K562 (cell line): ENCODE results near the gene ZNF200. TPM values are rescaled to one million over a fixed set of nuclear protein-coding genes. Genes with fewer than 3 reads are reported as not detected.

Experiments used
- C11orf30 ChIP-seq: fragments of 450-650 bp; IDR thresholded peaks from 2 replicates; pipeline ENCODE4 v1.6.1; 2016; ENCODE audit warnings: low read depth, mild to moderate bottlenecking
- CBFB ChIP-seq: sonication (generic); formaldehyde crosslinking; IDR thresholded peaks from 2 replicates; pipeline ENCODE4 v1.4.0; 2020; ENCODE audit warnings: mild to moderate bottlenecking, missing genetic modification reagents
- EP300 ChIP-seq: IDR thresholded peaks from 2 replicates; pipeline ENCODE4 v1.6.1; 2012; ENCODE audit warnings: low read length, improper control_type of control experiment
- FOXM1 ChIP-seq, 2 experiments: fragments of 450-650 bp in 1 of 2; sonication (generic) in 1 of 2; formaldehyde crosslinking in 1 of 2; IDR thresholded peaks; 2 replicates each; pipeline versions ENCODE4 v1.6.1 to v1.9.0; 2017 to 2022; ENCODE audit warnings: low read depth in 2 of 2, mild to moderate bottlenecking in 2 of 2, missing genetic modification reagents in 1 of 2, moderate library complexity in 1 of 2
- HDAC1 ChIP-seq, 2 experiments: fragments of 450-650 bp; IDR thresholded peaks; 2 replicates each; pipeline ENCODE4 v1.6.1; 2016 to 2017; ENCODE audit warnings: inconsistent platforms in 1 of 2, mild to moderate bottlenecking in 1 of 2, moderate library complexity in 1 of 2
- L3MBTL2 ChIP-seq: fragments of 450-650 bp; IDR thresholded peaks from 2 replicates; pipeline ENCODE4 v1.6.1; 2016; ENCODE audit warnings: mild to moderate bottlenecking, moderate library complexity
- NFIX ChIP-seq: fragments of 250-450 bp; sonication (Bioruptor Pico); IDR thresholded peaks from 2 replicates; pipeline ENCODE4 v1.4.0; 2020; ENCODE audit warnings: low read depth, mild to moderate bottlenecking, moderate library complexity
- NR2C2 ChIP-seq, 2 experiments: fragments of 200-800 bp in 1 of 2; sonication (Bioruptor generic) in 1 of 2; sonication (generic) in 1 of 2; formaldehyde crosslinking in 1 of 2; IDR thresholded peaks; 2 replicates each; pipeline versions ENCODE4 v1.6.1 to v1.8.0; 2016 to 2022; ENCODE audit warnings: mild to moderate bottlenecking in 1 of 2, missing compliant biosample characterization in 1 of 2, missing genetic modification characterization in 1 of 2, missing genetic modification reagents in 1 of 2
- NR4A1 ChIP-seq, 2 experiments: fragments of 250-450 bp in 1 of 2; fragments of 450-650 bp in 1 of 2; sonication (Bioruptor Pico) in 1 of 2; IDR thresholded peaks; 2 replicates each; pipeline versions ENCODE4 v1.4.0 to v1.6.1; 2016 to 2020; ENCODE audit warnings: mild to moderate bottlenecking in 2 of 2, missing compliant biosample characterization in 1 of 2, missing genetic modification characterization in 1 of 2, moderate library complexity in 1 of 2
- PHF21A ChIP-seq: fragments of 450-650 bp; IDR thresholded peaks from 2 replicates; pipeline ENCODE4 v1.6.1; 2017; ENCODE audit warnings: low read depth, borderline replicate concordance
- PML ChIP-seq: IDR thresholded peaks from 2 replicates; pipeline ENCODE4 v1.6.1; 2012; ENCODE audit warnings: low read length, inconsistent platforms
- SP1 ChIP-seq: sonication (generic); formaldehyde crosslinking; IDR thresholded peaks from 2 replicates; pipeline ENCODE4 v1.8.1; 2022; ENCODE audit warnings: mild to moderate bottlenecking, missing genetic modification reagents
- ZNF143 ChIP-seq: sonication (generic); formaldehyde crosslinking; IDR thresholded peaks from 2 replicates; pipeline ENCODE4 v1.9.0; 2022; ENCODE audit warnings: mild to moderate bottlenecking, missing genetic modification reagents
- ZNF324 ChIP-seq: fragments of 250-450 bp; sonication (Bioruptor Pico); IDR thresholded peaks from 2 replicates; pipeline ENCODE4 v1.4.0; 2020; ENCODE audit warnings: mild to moderate bottlenecking
- ZZZ3 ChIP-seq: fragments of 450-650 bp; IDR thresholded peaks from 2 replicates; pipeline ENCODE4 v1.6.1; 2016; ENCODE audit warnings: antibody characterized with exemption, mild to moderate bottlenecking, moderate library complexity
- polyA plus RNA-seq, 8 experiments: library from polyadenylated mRNA; depleted of rRNA in 4 of 8; stranded (reverse) in 5 of 8; unstranded in 3 of 8; fragments of >200 nt; fragmentation: Nextera tagmentation in 2 of 8; fragmentation: Illumina TruSeq in 1 of 8; extraction: Ambion mirVana in 2 of 8; extraction: Trizol in 1 of 8; gene quantifications; 2 replicates each; pipeline versions ENCODE4 v1.2.1 to v1.2.3, GENCODE V29; 2011 to 2014; ENCODE audit warnings: inconsistent platforms in 1 of 8, missing spikeins in 1 of 8
- total RNA-seq, 7 experiments: library from RNA; depleted of rRNA in 6 of 7; stranded (reverse); fragments of >200 nt in 6 of 7; fragmentation: Illumina TruSeq in 2 of 7; extraction: Trizol in 2 of 7; gene quantifications; 2 replicates each; pipeline versions ENCODE4 v1.2.1 to v1.2.3, GENCODE V29; 2011 to 2021; ENCODE audit warnings: low replicate concordance in 1 of 7
- TF ChIP-seq, protein P1 (sequence below): fragments of 450-650 bp; IDR thresholded peaks from 2 replicates; pipeline ENCODE4 v1.6.1; 2014; ENCODE audit warnings: low read depth, mild to moderate bottlenecking, moderate library complexity, borderline replicate concordance
- TF ChIP-seq, protein P2 (sequence below): fragments of 200-800 bp; sonication (Bioruptor generic); IDR thresholded peaks from 2 replicates; pipeline ENCODE4 v1.6.1; 2017; ENCODE audit warnings: missing genetic modification characterization, missing compliant biosample characterization
- TF ChIP-seq, protein P3 (sequence below): fragments of 450-650 bp; IDR thresholded peaks from 2 replicates; pipeline ENCODE4 v1.6.1; 2016; ENCODE audit warnings: low read depth, mild to moderate bottlenecking, moderate library complexity
- TF ChIP-seq, protein P4 (sequence below), 2 experiments: IDR thresholded peaks; 2 replicates each; pipeline ENCODE4 v1.6.1; 2011; ENCODE audit warnings: borderline replicate concordance in 1 of 2, control low read depth in 1 of 2, low read depth in 1 of 2, low read length in 1 of 2, mild to moderate bottlenecking in 1 of 2, mixed read lengths in 1 of 2, moderate library complexity in 1 of 2; ENCODE audit not compliant: insufficient read depth in 1 of 2, insufficient read length in 1 of 2, poor library complexity in 1 of 2, severe bottlenecking in 1 of 2; ENCODE audit errors: extremely low read depth in 1 of 2
- TF ChIP-seq, protein P5 (sequence below), 2 experiments: fragments of 450-650 bp in 1 of 2; sonication (generic) in 1 of 2; formaldehyde crosslinking in 1 of 2; IDR thresholded peaks in 1 of 2; conservative IDR thresholded peaks in 1 of 2; 2 replicates each; pipeline versions ENCODE4 v1.6.1 to v1.8.1; 2016 to 2023; ENCODE audit warnings: mild to moderate bottlenecking in 2 of 2, moderate library complexity in 2 of 2, inconsistent platforms in 1 of 2, missing genetic modification reagents in 1 of 2

Gene ZNF200
- total and polyA plus RNA-seq, 9 of the 15 experiments (the other 6 are each of a cell fraction or from before 2014, with no cell fraction given) = 4.8 to 14.5 (median 9.2) TPM

DNA sequence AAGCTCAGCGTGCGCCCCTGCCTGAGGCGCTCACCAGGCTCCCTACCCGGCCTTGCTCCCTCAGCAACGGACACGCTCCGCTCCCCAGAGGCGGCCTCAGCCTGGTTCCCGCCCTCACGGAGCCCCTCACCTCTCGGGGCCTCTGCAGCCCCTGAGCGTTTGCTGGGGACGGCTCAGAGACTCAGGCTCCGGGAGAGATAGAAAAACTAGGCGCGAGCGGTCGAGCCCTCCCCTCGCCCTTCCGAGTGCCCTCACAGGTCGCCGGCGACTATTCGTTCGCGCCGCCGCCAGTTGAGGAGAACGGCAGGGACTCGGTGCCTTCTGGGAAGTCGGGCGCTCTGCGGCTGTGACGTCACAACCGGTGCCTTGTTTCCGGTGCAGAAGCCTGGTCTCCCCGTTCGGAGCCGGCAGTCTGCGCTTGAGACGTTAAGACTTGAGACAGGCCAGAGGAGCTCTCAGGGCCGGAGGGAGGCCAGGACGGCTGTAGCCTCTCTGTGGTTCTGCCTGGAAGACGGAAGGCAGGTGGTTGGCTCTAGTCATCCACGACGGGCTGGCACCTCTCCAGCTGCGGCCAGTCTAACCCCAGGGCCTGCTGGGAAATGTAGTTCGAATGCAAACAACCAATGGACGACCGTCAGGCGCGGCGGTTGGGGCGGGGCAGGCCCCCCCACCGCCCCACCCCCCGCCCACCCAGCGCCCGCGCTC lies at the start of gene ZNF200 (continued):
- TF ChIP-seq NFIX (CRISPR knock-in tag) = 0 out of 2 replicates have a peak, but pooled peaks have one; percentile 41
- TF ChIP-seq, protein P1, sequence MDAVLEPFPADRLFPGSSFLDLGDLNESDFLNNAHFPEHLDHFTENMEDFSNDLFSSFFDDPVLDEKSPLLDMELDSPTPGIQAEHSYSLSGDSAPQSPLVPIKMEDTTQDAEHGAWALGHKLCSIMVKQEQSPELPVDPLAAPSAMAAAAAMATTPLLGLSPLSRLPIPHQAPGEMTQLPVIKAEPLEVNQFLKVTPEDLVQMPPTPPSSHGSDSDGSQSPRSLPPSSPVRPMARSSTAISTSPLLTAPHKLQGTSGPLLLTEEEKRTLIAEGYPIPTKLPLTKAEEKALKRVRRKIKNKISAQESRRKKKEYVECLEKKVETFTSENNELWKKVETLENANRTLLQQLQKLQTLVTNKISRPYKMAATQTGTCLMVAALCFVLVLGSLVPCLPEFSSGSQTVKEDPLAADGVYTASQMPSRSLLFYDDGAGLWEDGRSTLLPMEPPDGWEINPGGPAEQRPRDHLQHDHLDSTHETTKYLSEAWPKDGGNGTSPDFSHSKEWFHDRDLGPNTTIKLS = peak; percentile 86
- peak; percentile 72 for TF ChIP-seq SP1 (CRISPR knock-in tag)
- no peak for TF ChIP-seq NR2C2 (CRISPR knock-in tag; IDR thresholded peaks at IDR 0.05)
- peak; percentile 93 for TF ChIP-seq NR2C2 (tag; IDR thresholded peaks at IDR 0.05)
- TF ChIP-seq ZZZ3 = no peak
- TF ChIP-seq, protein P2, sequence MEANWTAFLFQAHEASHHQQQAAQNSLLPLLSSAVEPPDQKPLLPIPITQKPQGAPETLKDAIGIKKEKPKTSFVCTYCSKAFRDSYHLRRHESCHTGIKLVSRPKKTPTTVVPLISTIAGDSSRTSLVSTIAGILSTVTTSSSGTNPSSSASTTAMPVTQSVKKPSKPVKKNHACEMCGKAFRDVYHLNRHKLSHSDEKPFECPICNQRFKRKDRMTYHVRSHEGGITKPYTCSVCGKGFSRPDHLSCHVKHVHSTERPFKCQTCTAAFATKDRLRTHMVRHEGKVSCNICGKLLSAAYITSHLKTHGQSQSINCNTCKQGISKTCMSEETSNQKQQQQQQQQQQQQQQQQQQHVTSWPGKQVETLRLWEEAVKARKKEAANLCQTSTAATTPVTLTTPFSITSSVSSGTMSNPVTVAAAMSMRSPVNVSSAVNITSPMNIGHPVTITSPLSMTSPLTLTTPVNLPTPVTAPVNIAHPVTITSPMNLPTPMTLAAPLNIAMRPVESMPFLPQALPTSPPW (CRISPR knock-in tag) = peak; percentile 94
- TF ChIP-seq PHF21A = no peak
- peak; percentile 66 for TF ChIP-seq PML
- TF ChIP-seq CBFB (CRISPR knock-in tag) = peak; percentile 87
- TF ChIP-seq, protein P3, sequence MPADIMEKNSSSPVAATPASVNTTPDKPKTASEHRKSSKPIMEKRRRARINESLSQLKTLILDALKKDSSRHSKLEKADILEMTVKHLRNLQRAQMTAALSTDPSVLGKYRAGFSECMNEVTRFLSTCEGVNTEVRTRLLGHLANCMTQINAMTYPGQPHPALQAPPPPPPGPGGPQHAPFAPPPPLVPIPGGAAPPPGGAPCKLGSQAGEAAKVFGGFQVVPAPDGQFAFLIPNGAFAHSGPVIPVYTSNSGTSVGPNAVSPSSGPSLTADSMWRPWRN = peak; percentile 63; the same call in 1 of the 2 replicates
- TF ChIP-seq ZNF143 (CRISPR knock-in tag) = peak; percentile 87
- peak; percentile 77 for TF ChIP-seq L3MBTL2
- TF ChIP-seq ZNF324 (CRISPR knock-in tag) = no peak
- TF ChIP-seq C11orf30 = peak; percentile 87
- TF ChIP-seq, protein P4, sequence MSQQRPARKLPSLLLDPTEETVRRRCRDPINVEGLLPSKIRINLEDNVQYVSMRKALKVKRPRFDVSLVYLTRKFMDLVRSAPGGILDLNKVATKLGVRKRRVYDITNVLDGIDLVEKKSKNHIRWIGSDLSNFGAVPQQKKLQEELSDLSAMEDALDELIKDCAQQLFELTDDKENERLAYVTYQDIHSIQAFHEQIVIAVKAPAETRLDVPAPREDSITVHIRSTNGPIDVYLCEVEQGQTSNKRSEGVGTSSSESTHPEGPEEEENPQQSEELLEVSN (IDR thresholded peaks at IDR 0.05; ENCODE audit: borderline replicate concordance in 1 of 2, extremely low read depth in 1 of 2, insufficient read depth in 1 of 2, insufficient read length in 1 of 2, low read depth in 1 of 2, low read length in 1 of 2, poor library complexity in 1 of 2, severe bottlenecking in 1 of 2) = peak in 1 of 2 experiments; percentile 64
- TF ChIP-seq EP300 = 0 out of 2 replicates have a peak, but pooled peaks have one; percentile 4
- TF ChIP-seq, protein P5, sequence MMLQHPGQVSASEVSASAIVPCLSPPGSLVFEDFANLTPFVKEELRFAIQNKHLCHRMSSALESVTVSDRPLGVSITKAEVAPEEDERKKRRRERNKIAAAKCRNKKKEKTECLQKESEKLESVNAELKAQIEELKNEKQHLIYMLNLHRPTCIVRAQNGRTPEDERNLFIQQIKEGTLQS (IDR thresholded peaks at IDR 0.05) = peak; percentile 78
- TF ChIP-seq, protein P5 (CRISPR knock-in tag; conservative IDR thresholded peaks at IDR 0.05) = no peak
- TF ChIP-seq HDAC1 (IDR thresholded peaks at IDR 0.05) = peak in 1 of 2 experiments; percentile 95; a peak in 2 of 4 replicates
- 0 out of 2 replicates have a peak, but pooled peaks have one; percentile 18 for TF ChIP-seq FOXM1 (IDR thresholded peaks at IDR 0.05; ENCODE audit: low read depth)
- TF ChIP-seq FOXM1 (CRISPR knock-in tag; IDR thresholded peaks at IDR 0.05; ENCODE audit: low read depth) = 0 out of 2 replicates have a peak, but pooled peaks have one; percentile 45
- TF ChIP-seq NR4A1 (CRISPR knock-in tag; IDR thresholded peaks at IDR 0.05) = no peak
- TF ChIP-seq NR4A1 (tag; IDR thresholded peaks at IDR 0.05) = no peak
